Muscle of back (tissue), 10 donors: Measurements from ENCODE around the gene ZBTB6. TPM values are rescaled to one million over a fixed set of nuclear protein-coding genes. Genes with fewer than 3 reads are reported as not detected.

Source experiments
- polyA plus RNA-seq, 10 donors: library from polyadenylated mRNA; unstranded; fragments of 120-200 nt; gene quantifications; one replicate each; pipeline ENCODE4 v1.2.1, GENCODE V29; 2013; ENCODE audit not compliant: insufficient read length in 10 of 10

ZBTB6 gene
- polyA plus RNA-seq, 10 donors: 9.1 to 13.7 (median 10.8) TPM

Other genes with a start within 250 kb of the ZBTB6 start
- gene OR1L3, start 238.2 kb downstream of the ZBTB6 start, polyA plus RNA-seq: not detected
- gene OR1L4, start 189.3 kb downstream of the ZBTB6 start, polyA plus RNA-seq: not detected
- gene OR1L6, start 171.0 kb downstream of the ZBTB6 start, polyA plus RNA-seq: not detected
- not detected for gene OR5C1, start 124.4 kb downstream of the ZBTB6 start, polyA plus RNA-seq
- gene OR1K1, start 113.2 kb downstream of the ZBTB6 start, polyA plus RNA-seq: not detected
- gene PDCL, start 84.7 kb downstream of the ZBTB6 start, polyA plus RNA-seq: 10 to 100 TPM; 17.0 to 25.3 (median 19.4) TPM
- 10 to 100 TPM; 24.2 to 34.4 (median 30.8) TPM for gene RC3H2, start 8.0 kb downstream of the ZBTB6 start, polyA plus RNA-seq
- 10 to 100 TPM in 3 of 10 donors, 1 to 10 TPM in 7; 6.5 to 10.4 (median 9.0) TPM for gene ZBTB26, start 18.2 kb upstream of the ZBTB6 start, polyA plus RNA-seq
- 10 to 100 TPM; 25.5 to 41.1 (median 35.0) TPM for gene RABGAP1, start 27.7 kb upstream of the ZBTB6 start, polyA plus RNA-seq
- under 1 TPM in 5 of 10 donors, not detected in 5; 0.20 to 0.48 (median 0.37) TPM for gene GPR21, start 120.3 kb upstream of the ZBTB6 start, polyA plus RNA-seq